ENCODE measurements around the gene UBE3B.
"Not testable (repeated sequence)": the region's sequence is repeated elsewhere in the genome, so short reads cannot be mapped to it uniquely, and the experiment has no call there.

UBE3B gene

DNA sequence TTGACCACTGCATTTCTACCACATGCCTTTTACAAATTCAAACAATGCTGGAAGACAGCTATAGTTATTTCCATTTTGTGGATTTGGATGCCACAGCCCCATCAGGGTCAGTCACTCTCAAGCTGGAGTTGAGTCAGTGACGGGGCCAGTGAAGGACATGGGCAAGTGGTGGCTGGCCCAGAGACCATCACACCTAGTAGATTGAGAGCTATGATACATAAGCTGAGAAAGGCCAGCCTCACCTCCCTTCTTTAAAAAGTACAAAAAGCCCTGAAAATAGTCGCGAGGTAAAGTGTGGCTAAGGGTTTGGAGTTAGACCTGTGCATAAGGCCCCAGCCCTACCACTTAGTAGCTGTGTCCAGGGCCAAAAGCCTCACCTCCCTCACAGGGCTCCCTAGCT is 4.4 kb upstream of the UBE3B start:
- H3K4me2 ChIP-seq (ENCODE audit: low read length): no peak overlapping the region
- H3K27me3 ChIP-seq (ENCODE audit: control insufficient read depth, low read length): no peaks in the 10 kb centered on the region
- peaks cover 3% of the 10 kb centered on the region; the same call in 1 of the 2 replicates for H4K20me1 ChIP-seq (ENCODE audit: control insufficient read depth, insufficient read depth, low read depth, low read length)
- no peaks in the 10 kb centered on the region for H3K9me3 ChIP-seq (ENCODE audit: control insufficient read depth, insufficient read depth, low read length)
- no peak overlapping the region for H3K27ac ChIP-seq (ENCODE audit: low read depth, low read length)
- H3F3A ChIP-seq (ENCODE audit: control insufficient read depth, insufficient read depth): 0 out of 2 replicates have a peak, but pooled peaks cover 3% of the 10 kb centered on the region
- H3K4me1 ChIP-seq (ENCODE audit: control insufficient read depth, low read length): peaks cover 11% of the 10 kb centered on the region
- H3K36me3 ChIP-seq (ENCODE audit: control insufficient read depth, low read length): peaks cover 14% of the 10 kb centered on the region
- TF ChIP-seq EZH2phosphoT487 (IDR thresholded peaks at IDR 0.05; ENCODE audit: borderline replicate concordance, low read length) (no peak), CTCF (IDR thresholded peaks at IDR 0.05; ENCODE audit: low read depth, low read length, poor library complexity, severe bottlenecking) (no peak)
- no peaks in the 10 kb centered on the region for H3K9me2 ChIP-seq (replicated peaks; ENCODE audit: control insufficient read depth, low read length)
- H3K79me2 ChIP-seq (ENCODE audit: control insufficient read depth, low read length): peaks cover 86% of the 10 kb centered on the region
- H3K4me3 ChIP-seq (ENCODE audit: low read length): no peak overlapping the region

DNA sequence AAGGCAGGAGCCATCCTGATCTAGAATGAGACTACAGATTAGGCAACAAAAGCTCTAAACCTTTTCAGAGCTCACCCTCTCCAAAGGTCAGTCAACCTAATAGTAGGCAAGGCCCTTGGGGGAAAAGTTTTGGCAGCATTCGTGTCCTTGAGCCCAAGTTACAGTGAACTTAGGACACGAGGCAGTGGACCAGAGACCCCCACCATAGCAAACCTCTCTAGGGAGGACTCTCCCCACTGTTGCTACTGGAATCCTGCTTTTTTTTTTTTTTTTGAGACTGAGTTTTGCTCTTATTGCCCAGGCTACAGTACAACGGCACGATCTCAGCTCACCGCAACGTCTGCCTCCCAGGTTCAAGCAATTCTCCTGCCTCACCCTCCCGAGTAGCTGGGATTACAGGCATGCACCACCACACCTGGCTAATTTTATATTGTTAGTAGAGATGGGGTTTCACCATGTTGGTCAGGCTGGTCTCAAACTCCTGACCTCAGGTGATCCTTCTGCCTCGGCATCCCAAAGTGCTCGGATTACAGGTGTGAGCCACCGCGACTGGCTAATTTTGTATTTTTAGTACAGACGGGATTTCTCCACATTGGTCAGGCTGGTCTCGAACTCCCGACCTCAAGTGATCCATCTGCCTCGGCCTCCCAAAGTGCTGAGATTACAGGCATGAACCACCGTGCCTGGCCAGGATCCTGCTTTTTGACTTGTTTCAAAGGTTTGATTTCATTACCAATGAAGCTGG is 3.7 kb upstream of the UBE3B start:
- H3K27me3 ChIP-seq (ENCODE audit: control insufficient read depth, low read length); H4K20me1 ChIP-seq (ENCODE audit: control insufficient read depth, insufficient read depth, low read depth, low read length); H3K9me3 ChIP-seq (ENCODE audit: control insufficient read depth, insufficient read depth, low read length); H3F3A ChIP-seq (ENCODE audit: control insufficient read depth, insufficient read depth); H3K4me2 ChIP-seq (ENCODE audit: low read length); H3K9me2 ChIP-seq (replicated peaks; ENCODE audit: control insufficient read depth, low read length); H3K4me3 ChIP-seq (ENCODE audit: low read length); H3K27ac ChIP-seq (ENCODE audit: low read depth, low read length); H3K36me3 ChIP-seq (ENCODE audit: control insufficient read depth, low read length): not testable (repeated sequence)
- Histone ChIP-seq H3K4me1 (ENCODE audit: control insufficient read depth, low read length) (peaks cover 18% of the 10 kb centered on the region), H3K79me2 (ENCODE audit: control insufficient read depth, low read length) (peaks cover 93% of the 10 kb centered on the region)

DNA sequence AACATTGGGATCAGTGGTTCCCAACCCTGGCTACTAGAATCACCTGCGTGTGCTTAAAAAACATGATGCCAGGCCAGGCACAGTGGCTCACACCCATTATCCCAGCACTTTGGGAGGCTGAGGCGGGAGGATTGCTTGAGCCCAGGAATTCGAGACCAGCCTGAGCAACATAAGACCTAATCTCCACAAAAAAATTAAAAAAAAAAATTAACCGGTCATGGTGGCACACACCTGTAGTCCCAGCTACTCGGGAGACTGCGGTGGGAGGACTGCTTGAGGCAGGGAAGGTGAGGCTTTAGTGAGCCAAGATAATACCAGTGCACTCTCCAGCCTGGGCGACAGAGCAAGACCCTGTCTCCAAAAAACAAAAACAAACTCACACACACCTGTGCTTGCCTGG is 2.3 kb upstream of the UBE3B start:
- Histone ChIP-seq H3K4me1 (ENCODE audit: control insufficient read depth, low read length) (peaks cover 22% of the 10 kb centered on the region), H3K4me2 (ENCODE audit: low read length) (no peak overlapping the region; the same call in 1 of the 2 replicates), H3K9me3 (ENCODE audit: control insufficient read depth, insufficient read depth, low read length) (no peaks in the 10 kb centered on the region), H3F3A (ENCODE audit: control insufficient read depth, insufficient read depth) (0 out of 2 replicates have a peak, but pooled peaks cover 3% of the 10 kb centered on the region), H3K9me2 (replicated peaks; ENCODE audit: control insufficient read depth, low read length) (no peaks in the 10 kb centered on the region), H3K4me3 (ENCODE audit: low read length) (no peak overlapping the region), H3K27me3 (ENCODE audit: control insufficient read depth, low read length) (no peaks in the 10 kb centered on the region), H3K27ac (ENCODE audit: low read depth, low read length) (no peak overlapping the region), H4K20me1 (ENCODE audit: control insufficient read depth, insufficient read depth, low read depth, low read length) (peaks cover 3% of the 10 kb centered on the region; the same call in 1 of the 2 replicates), H3K79me2 (ENCODE audit: control insufficient read depth, low read length) (peaks cover 96% of the 10 kb centered on the region), H3K36me3 (ENCODE audit: control insufficient read depth, low read length) (no peaks in the 10 kb centered on the region; the same call in 1 of the 2 replicates)
- TF ChIP-seq CTCF (IDR thresholded peaks at IDR 0.05; ENCODE audit: low read depth, low read length, poor library complexity, severe bottlenecking) (no peak), EZH2phosphoT487 (IDR thresholded peaks at IDR 0.05; ENCODE audit: borderline replicate concordance, low read length) (no peak)

Measured in DOHH2 (cell line).